Raji (cell line): ENCODE measurements around the gene PACC1.

Experiments
- POLR2A ChIP-seq: IDR thresholded peaks from 2 replicates; pipeline ENCODE4 v1.6.1; 2011; ENCODE audit warnings: low read depth, low read length, control low read depth; ENCODE audit not compliant: insufficient read depth

Gene PACC1

DNA sequence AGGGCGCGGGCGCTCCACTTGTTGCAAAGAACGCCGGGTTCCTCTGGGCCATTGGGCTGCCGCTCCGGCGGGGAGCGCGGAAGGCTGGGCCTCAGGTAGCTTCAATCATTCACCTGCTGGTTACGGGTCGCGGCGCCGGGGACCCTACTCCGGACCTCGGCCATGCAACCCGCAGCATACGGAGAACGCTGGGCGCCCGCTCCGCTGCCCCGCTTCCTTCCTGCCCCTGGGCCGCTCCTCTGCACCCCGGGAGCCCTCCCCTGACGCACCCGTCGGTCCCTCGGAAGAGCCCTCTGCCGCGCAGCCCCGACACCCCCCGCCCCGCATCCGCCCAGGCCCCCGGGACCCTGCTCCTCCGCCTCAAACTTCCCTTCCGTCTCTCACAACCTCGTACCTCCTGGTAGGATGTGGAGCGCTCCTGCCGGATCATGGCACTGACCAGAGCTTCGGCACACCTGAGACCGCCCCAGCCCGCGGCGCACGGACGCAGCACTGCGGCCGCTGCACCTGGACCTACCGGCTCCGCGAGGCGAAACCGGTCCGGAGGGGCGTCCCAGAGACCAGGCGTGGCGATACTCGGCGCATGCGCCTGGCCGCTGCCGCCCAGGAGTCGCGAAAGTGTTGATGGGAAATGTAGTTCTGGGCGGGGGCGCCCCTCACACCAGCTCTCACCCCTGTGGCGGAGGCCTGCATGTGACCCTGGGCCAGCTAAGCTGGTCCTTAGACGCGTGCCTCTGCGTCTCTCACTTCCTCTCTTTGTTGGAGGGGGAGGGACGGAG lies at the start of gene PACC1:
PACC1 (minus strand) TSS at position 559 of the 779 bp plus-strand sequence; CDS start at position 430, 129 bp downstream.
- TF ChIP-seq POLR2A, result peak; percentile 93

GRCh38 chr1:212463565-212464285 lies 49.0 kb upstream of the PACC1 start:
- no peak for TF ChIP-seq POLR2A

DNA sequence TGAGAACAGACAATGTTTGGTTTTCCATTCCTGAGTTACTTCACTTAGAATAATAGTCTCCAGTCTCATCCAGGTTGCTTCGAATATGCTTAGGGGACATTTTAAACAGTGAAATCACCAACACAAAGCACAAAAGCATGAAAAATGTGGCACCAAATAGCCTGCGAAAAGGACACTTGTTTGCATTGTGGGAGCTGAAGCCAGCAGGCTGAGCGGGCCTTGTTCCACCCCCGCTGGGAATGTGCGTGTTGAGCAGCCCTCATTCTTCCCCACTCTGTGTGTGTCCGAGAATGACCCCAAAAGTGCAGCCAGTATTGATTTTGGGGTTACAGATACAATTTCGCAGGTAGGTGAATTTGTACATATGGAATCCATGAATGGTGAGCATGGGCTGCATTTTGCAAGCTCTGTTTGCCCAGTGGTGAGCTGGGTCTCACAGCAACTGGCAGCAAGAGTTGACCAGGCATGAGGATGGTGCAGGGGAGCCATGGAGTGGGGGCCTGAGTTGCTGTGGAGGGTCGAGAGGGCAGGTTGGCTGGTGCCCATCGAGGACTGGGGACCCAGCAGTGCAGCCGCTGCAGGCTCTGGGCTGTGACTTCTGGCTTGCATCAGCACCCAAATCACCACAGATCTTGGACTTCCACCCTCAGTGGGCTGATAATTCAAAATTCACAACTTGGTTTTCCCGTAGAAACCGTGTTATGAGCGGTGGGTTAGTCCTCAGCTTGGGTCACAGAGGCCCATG lies 47.4 kb upstream of the PACC1 start:
- TF ChIP-seq POLR2A, result no peak

DNA sequence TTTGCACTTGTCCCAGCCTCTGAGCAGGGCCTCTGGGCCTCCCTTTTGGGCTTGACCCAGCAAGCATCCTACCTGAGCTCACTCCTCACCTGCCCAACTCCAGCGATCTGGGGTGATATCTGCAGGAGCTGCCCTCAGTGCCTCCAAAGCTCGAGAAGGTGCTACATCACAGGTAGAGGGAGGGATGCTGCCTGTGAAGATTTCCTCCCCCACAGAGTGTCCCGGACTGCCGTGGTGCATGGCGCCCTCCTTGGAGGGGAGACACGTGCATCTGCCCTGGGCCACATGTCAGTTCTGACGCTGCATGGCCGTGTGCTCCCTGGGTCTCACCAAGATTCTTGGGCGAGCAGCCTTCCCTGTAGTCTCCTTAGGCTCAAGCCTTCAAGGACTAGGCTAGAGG lies 45.7 kb upstream of the PACC1 start:
- no peak for TF ChIP-seq POLR2A

DNA sequence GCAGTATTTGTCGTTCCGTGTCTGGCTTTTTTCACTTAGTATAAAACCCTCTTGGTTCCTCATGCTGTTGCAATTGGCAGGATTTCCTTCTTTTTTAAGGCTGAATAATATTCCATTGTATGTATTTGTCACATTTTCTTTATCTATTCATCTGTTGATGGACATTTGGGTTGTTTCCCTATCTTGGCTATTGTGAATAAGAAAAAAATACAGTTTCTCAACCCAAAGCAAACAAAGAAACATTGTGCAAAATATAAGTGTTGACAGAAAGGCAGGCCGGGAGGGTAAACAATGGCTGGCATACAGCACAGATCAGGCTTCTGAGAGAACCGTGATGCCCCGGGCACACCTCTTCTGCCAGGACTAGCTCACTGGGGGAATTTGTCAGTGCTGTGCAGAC lies 45.0 kb upstream of the PACC1 start:
- TF ChIP-seq POLR2A, result no peak

GRCh38 chr1:212458817-212459216 lies 44.1 kb upstream of the PACC1 start:
- no peak for TF ChIP-seq POLR2A

DNA sequence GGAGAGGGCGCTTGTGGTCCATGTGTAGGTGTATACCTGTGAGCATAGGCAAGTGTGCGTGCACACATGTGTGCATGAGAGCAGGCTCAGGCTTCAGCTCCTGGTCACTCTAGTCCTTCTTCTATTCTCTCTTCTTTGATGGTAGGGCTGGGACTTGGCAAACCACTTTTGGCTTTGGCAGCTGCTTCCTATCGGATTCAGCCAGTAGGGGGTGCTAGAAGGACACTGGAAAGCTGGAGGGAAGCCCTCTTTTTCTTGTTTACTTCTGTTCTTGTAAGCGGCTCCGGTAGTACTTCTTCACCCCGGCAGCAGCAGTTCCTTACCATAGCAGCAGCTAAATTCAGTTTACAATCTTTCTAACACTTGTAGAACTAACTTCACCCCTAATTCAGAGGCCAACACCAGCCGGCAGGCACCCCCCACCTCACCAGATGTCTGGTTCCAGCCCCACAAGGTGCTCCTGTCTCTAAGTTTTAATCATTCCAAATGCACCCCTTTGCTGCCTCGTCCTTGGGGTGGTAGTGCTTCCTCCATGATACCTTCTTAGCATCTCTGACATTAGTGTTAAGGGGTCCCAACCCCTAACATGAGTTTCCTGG lies 43.2 kb upstream of the PACC1 start:
- no peak for TF ChIP-seq POLR2A

DNA sequence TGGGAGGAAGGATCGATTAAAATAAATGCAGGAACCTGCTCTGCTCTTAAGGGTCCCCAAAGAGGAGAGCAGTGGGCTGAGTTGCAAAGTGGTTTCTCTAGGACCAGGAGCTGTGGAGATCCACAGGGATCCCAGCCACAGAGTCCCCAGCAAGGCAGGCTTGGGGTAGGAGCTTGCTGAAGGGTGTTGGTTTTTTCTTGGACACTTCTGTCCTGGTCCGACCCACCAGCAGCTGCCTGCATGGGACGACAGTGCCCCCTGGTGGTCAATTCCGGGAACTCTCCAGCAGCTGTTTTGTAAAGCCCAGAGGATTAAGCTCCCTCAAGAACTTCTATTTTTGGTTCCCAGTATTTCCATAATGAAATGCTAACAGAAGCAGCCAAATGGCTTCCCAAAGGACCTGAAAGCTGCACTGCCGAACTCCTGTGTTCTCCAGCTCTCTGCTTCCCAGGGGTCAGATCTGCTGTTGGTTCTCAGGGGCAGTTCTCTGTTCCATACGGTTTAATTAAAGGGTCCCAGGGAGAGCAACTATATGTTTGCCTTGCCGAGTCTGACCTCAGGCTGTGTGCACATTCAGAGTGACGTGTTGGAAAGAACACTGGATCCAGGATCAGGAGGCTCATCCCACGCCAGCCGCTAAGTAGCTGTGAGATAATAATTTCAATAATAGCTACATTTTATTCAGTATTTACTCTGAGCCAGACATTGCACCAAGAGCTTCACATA lies 41.3 kb upstream of the PACC1 start:
- no peak for TF ChIP-seq POLR2A

- TF ChIP-seq POLR2A, result no peak
Observed at GRCh38 chr1:212455401-212455800, 40.7 kb upstream of the PACC1 start.

DNA sequence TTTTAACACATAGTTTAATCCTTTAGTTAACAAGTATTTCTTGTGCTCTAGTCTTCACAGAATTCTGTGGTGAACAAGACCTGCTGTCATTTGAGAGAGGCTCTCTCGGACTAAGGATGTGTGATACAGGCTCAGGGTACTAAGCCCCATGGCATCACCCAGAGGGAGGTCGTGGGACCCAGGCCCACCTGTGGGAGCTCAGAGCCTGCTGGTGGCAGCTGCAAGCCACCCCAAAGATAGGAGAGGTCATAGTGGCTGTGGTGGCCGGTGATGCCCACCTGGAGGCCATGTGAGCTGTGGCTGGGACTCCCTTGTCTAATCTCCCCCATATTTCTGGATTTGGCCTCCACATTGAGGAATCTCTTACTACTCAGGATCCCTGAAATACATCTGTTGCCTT lies 40.1 kb upstream of the PACC1 start:
- no peak for TF ChIP-seq POLR2A

GRCh38 chr1:212453156-212453857 lies 38.6 kb upstream of the PACC1 start:
- no peak for TF ChIP-seq POLR2A

DNA sequence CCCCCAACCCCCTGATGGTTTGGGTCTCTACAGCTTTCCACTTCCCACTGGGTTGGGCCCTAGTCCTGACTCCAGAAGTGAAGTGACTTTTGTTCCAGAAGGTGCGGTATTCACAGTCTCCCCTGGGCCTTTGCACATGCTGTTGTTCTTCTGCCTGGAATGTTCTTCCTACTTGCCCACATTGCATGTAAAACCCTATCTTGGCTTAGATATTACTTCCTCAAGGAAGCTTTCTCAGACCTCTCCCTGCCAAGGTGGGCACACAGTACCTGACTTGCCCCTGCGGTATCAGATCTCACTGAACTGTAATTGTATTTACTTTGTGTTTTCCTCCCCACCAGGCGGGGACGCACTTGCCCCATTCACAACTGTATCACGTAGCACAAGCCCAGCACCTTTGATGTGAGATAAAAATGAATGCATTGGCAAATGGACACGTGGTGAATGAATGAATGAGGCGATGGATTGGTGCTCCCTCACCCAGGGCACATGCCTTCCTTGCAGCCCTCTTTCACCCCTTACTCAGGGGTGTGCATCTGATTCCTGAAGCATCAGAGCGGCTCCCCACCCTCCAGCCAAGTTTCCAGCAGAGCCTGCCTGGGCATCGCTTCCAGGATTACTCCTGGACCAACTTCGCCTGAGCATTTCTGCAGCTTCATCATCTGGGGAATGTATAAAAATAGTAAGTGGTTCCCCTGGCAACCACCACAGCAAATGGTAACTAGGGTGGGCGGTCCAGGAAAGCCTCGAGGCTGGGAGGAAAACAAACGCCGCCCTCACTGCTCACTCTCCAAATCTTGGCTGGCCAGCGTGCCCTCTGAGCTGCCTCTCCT lies 37.9 kb upstream of the PACC1 start:
- no peak for TF ChIP-seq POLR2A
